Subcutaneous abdominal adipose tissue (tissue), 5 donors: ENCODE measurements around the gene HSD17B4.
"Not testable (repeated sequence)": the region's sequence is repeated elsewhere in the genome, so short reads cannot be mapped to it uniquely, and the experiment has no call there.

Experiments used
- H3K27ac ChIP-seq: one replicate; pipeline ENCODE4 v1.7.0; 2013; ENCODE audit warnings: low read depth, mild to moderate bottlenecking, inconsistent platforms, low read length, moderate library complexity
- H3K27me3 ChIP-seq, 5 donors: one replicate each; pipeline ENCODE4 v1.7.0; 2013; ENCODE audit warnings: low read length in 5 of 5, inconsistent platforms in 1 of 5; ENCODE audit not compliant: control insufficient read depth in 5 of 5, insufficient read depth in 4 of 5
- H3K36me3 ChIP-seq, 5 donors: one replicate each; pipeline ENCODE4 v1.7.0; 2013; ENCODE audit warnings: low read length in 5 of 5; ENCODE audit not compliant: control insufficient read depth in 5 of 5, insufficient read depth in 5 of 5
- H3K4me1 ChIP-seq, 5 donors: one replicate each; pipeline ENCODE4 v1.7.0; 2013; ENCODE audit warnings: low read length in 5 of 5, mild to moderate bottlenecking in 3 of 5, moderate library complexity in 1 of 5; ENCODE audit not compliant: control insufficient read depth in 5 of 5, insufficient read depth in 5 of 5
- H3K4me3 ChIP-seq, 5 donors: one replicate each; pipeline ENCODE4 v1.7.0; 2013; ENCODE audit warnings: low read length in 5 of 5, low read depth in 1 of 5
- H3K9ac ChIP-seq, 5 donors: one replicate each; pipeline ENCODE4 v1.7.0; 2013; ENCODE audit warnings: low read length in 5 of 5, mild to moderate bottlenecking in 4 of 5, moderate library complexity in 3 of 5
- H3K9me3 ChIP-seq, 5 donors: one replicate each; pipeline ENCODE4 v1.7.0; 2013; ENCODE audit warnings: low read length in 5 of 5; ENCODE audit not compliant: control insufficient read depth in 5 of 5
- donor health status: healthy.
- donor health status: healthy.
- donor health status: healthy.
- donor health status: healthy.
- donor health status: healthy.

HSD17B4 gene

DNA sequence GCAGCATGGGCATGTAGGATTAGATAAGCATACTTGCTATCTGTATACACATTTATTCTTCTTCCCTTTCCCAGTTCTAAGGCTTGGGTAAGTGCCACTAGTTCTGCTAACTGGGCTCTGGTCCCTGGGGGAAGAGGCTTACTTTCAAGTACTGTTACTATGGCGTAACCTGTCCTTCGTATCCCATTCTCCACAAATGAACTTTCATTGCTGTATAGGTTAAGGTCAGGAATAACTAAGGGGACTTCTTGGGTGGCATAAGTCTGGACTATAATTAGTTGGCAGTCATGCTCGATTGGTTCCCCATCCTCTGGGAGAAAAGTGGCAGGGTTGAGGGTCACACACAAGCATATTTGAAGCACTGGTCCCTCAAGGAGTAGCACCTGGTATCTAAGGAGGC, 23.7 kb upstream of the HSD17B4 start:
- not testable (repeated sequence) for H3K27me3 ChIP-seq, H3K4me1 ChIP-seq, H3K36me3 ChIP-seq, H3K9me3 ChIP-seq, H3K4me3 ChIP-seq, H3K27ac ChIP-seq, H3K9ac ChIP-seq

GRCh38 chr5:119432674-119433237, 19.5 kb upstream of the HSD17B4 start:
- H3K4me1 ChIP-seq, H3K27me3 ChIP-seq, H3K4me3 ChIP-seq, H3K36me3 ChIP-seq, H3K9ac ChIP-seq, H3K27ac ChIP-seq, H3K9me3 ChIP-seq: not testable (repeated sequence)

- peaks cover 0 to 2% (median 0%) of the 10 kb centered on the region in 5 donors for H3K27me3 ChIP-seq
- no peaks in the 10 kb centered on the region for H3K9me3 ChIP-seq
- no peaks in the 10 kb centered on the region for H3K36me3 ChIP-seq
- no peak overlapping the region for H3K4me3 ChIP-seq
- H3K4me1 ChIP-seq, result no peaks in the 10 kb centered on the region
- no peak overlapping the region for H3K9ac ChIP-seq
- no peak overlapping the region for H3K27ac ChIP-seq
Observed at GRCh38 chr5:119435436-119436132, 16.7 kb upstream of the HSD17B4 start.

GRCh38 chr5:119437785-119438586, 14.3 kb upstream of the HSD17B4 start:
- H3K4me1 ChIP-seq, H3K9me3 ChIP-seq, H3K9ac ChIP-seq, H3K27ac ChIP-seq, H3K36me3 ChIP-seq, H3K27me3 ChIP-seq, H3K4me3 ChIP-seq: not testable (repeated sequence)

DNA sequence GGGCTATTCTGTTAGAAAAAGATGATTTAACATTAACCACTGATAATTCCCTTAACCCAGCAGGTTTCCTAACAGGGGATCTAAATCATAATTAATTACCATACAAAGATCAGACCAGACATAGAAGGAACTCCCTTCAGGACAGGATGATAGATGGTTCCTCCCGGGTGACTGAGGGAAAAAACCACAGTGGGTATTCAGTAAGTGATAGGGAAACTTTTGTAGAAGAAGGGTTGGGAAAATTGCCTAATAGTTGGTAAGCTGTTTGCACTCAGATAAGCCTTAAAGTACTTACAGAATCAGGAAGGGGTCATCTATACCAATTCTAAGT, 13.7 kb upstream of the HSD17B4 start:
- H3K27ac ChIP-seq, H3K36me3 ChIP-seq, H3K9ac ChIP-seq, H3K9me3 ChIP-seq, H3K4me3 ChIP-seq, H3K4me1 ChIP-seq, H3K27me3 ChIP-seq: not testable (repeated sequence)

DNA sequence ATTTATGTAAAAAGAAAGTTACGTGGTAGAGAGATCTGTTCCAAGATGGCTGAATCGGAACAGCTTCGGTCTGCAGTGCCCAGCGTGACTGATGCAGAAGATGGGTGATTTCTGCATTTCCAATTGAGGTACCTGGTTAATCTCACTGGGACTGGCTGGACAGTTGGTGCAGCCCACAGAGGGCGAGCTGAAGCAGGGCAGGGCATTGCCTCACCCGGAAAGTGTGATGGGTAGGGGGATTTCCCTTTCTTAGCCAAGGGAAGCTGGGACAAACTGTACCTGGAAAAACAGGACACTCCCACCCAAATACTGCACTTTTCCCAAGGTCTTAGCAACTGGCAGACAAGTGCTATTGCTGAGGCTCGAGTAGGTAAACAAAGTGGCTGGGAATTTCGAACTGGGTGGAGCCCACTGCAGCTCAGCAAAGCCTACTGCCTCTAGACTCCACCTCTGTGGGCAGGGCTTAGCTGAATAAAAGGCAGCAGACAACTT, 13.1 kb upstream of the HSD17B4 start:
- Histone ChIP-seq H3K9ac (no peak overlapping the region), H3K9me3 (peaks cover 0 to 3% (median 0%) of the 10 kb centered on the region in 5 donors), H3K4me3 (peak overlapping the region in 4 of 5 donors; percentile 18 to 37 (median 24)), H3K4me1 (no peaks in the 10 kb centered on the region), H3K27me3 (peaks cover 0 to 2% (median 0%) of the 10 kb centered on the region in 5 donors), H3K27ac (no peak overlapping the region), H3K36me3 (no peaks in the 10 kb centered on the region)

- not testable (repeated sequence) for H3K36me3 ChIP-seq, H3K4me1 ChIP-seq, H3K4me3 ChIP-seq, H3K9ac ChIP-seq, H3K27me3 ChIP-seq, H3K27ac ChIP-seq, H3K9me3 ChIP-seq
Observed at GRCh38 chr5:119439632-119440031, 12.7 kb upstream of the HSD17B4 start.

DNA sequence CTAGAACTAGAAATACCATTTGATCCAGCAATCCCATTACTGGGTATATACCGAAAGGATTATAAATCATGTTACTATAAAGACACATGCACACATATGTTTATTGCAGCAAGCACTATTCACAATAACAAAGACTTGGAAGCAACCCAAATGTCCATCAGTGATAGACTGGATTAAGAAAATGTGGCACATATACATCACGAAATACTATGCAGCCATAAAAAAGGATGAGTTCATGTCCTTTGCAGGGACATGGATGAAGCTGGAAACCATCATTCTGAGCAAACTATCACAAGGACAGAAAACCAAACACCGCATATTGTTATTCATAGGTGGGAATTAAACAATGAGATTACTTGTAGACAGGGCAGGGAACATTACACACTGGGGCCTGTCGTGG, 7.7 kb upstream of the HSD17B4 start:
- H3K4me3 ChIP-seq, H3K9me3 ChIP-seq, H3K27me3 ChIP-seq, H3K36me3 ChIP-seq, H3K27ac ChIP-seq, H3K4me1 ChIP-seq, H3K9ac ChIP-seq: not testable (repeated sequence)

DNA sequence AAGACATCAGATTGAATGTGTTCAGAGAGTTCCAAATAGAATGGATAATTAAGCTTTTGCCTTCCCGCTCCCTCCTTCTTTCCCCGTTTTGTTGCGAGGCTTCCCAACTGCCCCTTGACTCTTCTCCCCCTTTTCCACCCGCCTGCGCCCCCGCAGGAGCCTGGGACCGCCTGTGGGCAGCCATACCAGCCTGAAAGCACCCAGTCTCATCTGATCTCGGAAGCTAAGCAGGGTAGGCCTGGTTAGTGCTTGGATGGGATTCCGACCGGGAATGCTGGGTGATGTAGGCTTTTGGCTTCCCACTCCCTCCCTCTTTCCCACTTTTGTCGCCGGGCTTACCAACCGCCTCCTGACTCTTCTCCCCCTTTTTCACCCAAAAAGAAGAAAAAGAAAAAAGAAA, 6.8 kb upstream of the HSD17B4 start:
- Histone ChIP-seq H3K4me1 (no peaks in the 10 kb centered on the region), H3K9me3 (peaks cover 0 to 10% (median 6%) of the 10 kb centered on the region in 5 donors), H3K27ac (no peak overlapping the region), H3K9ac (no peak overlapping the region), H3K36me3 (no peaks in the 10 kb centered on the region), H3K27me3 (no peaks in the 10 kb centered on the region), H3K4me3 (no peak overlapping the region)

DNA sequence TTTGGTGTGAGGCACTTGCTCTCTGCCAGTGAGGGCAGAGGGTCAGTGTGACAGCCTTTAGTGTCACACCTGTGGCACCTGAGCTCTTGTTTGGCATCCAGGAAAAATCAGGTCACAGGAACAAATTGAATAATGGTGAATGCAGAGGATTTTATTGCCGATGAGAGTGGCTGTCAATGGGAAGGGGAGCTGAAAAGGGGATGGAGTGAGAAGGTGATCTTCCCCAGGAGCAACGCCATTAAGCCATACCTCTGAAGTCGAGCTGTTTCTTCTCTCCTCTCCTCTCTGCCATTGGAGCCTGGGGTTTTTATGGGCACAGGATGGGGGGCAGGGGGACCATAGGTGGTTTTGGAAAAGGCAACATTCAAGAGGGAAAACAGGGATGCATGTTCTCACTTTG, 2.4 kb upstream of the HSD17B4 start:
- Histone ChIP-seq H3K27ac (no peak overlapping the region), H3K9ac (no peak overlapping the region), H3K9me3 (peaks cover 0 to 7% (median 6%) of the 10 kb centered on the region in 5 donors), H3K27me3 (no peaks in the 10 kb centered on the region), H3K36me3 (no peaks in the 10 kb centered on the region), H3K4me1 (peaks cover 0 to 19% (median 18%) of the 10 kb centered on the region in 5 donors), H3K4me3 (no peak overlapping the region)
